Stimulated activated naive CD8-positive, alpha-beta T cell treated with anti-CD3 and anti-CD28 coated beads, Interleukin-15, Interleukin-2, amounts not matched to agents 100 U/mL and 50 U/mL, for 24 hours (primary cell): ENCODE results near the gene USP25.

Source experiments
- ATAC-seq: fragments of 150-1000 bp; cut with Tn5 transposase; one replicate; pipeline ENCODE4 v1.10.0; 2021
- DNase-seq: peaks from one replicate; pipeline ENCODE4 v3.0.0; 2021

Gene USP25

GRCh38 chr21:15820327-15820726, 90.5 kb downstream of the USP25 start:
- ATAC-seq, result no peak
- DNase-seq, result no peak

- DNase-seq (no peak), ATAC-seq (no peak)
These were observed 91.1 kb downstream of the USP25 start for GRCh38 chr21:15820852-15821379.

- DNase-seq (no peak), ATAC-seq (no peak)
These were observed 93.8 kb downstream of the USP25 start for GRCh38 chr21:15823486-15824150.

GRCh38 chr21:15825700-15826099, 95.9 kb downstream of the USP25 start:
- no peak for ATAC-seq
- DNase-seq, result no peak

GRCh38 chr21:15826147-15826780, 96.5 kb downstream of the USP25 start:
- ATAC-seq (no peak), DNase-seq (no peak)

GRCh38 chr21:15826908-15827601, 97.3 kb downstream of the USP25 start:
- ATAC-seq (no peak), DNase-seq (no peak)

- DNase-seq (no peak), ATAC-seq (no peak)
These were observed 101.7 kb downstream of the USP25 start for GRCh38 chr21:15831497-15831896.

- DNase-seq (no peak), ATAC-seq (no peak)
These were observed 107.9 kb downstream of the USP25 start for GRCh38 chr21:15837645-15838044.

- ATAC-seq (no peak), DNase-seq (no peak)
These were observed 109.2 kb downstream of the USP25 start for GRCh38 chr21:15839026-15839425.

GRCh38 chr21:15839601-15840000, 109.8 kb downstream of the USP25 start:
- ATAC-seq (no peak), DNase-seq (no peak)

GRCh38 chr21:15840406-15840805, 110.6 kb downstream of the USP25 start:
- no peak for DNase-seq
- no peak for ATAC-seq

GRCh38 chr21:15841856-15842564, 112.2 kb downstream of the USP25 start:
- ATAC-seq (no peak), DNase-seq (no peak)

GRCh38 chr21:15842565-15842880, 112.7 kb downstream of the USP25 start:
- DNase-seq (no peak), ATAC-seq (no peak)

- DNase-seq (no peak), ATAC-seq (no peak)
These were observed 114.0 kb downstream of the USP25 start for GRCh38 chr21:15843766-15844165.

GRCh38 chr21:15848634-15849560, 119.1 kb downstream of the USP25 start:
- ATAC-seq (no peak), DNase-seq (no peak)

- no peak for DNase-seq
- ATAC-seq, result no peak
These were observed 120.1 kb downstream of the USP25 start for GRCh38 chr21:15849927-15850326.

GRCh38 chr21:15850645-15851044, 120.9 kb downstream of the USP25 start:
- ATAC-seq, result no peak
- no peak for DNase-seq

GRCh38 chr21:15852146-15852545, 122.4 kb downstream of the USP25 start:
- DNase-seq, result no peak
- ATAC-seq, result no peak

- ATAC-seq (no peak), DNase-seq (no peak)
These were observed 123.3 kb downstream of the USP25 start for GRCh38 chr21:15853126-15853525.

GRCh38 chr21:15856813-15857212, 127.0 kb downstream of the USP25 start:
- DNase-seq, result no peak
- ATAC-seq, result no peak

- ATAC-seq, result no peak
- no peak for DNase-seq
These were observed 128.0 kb downstream of the USP25 start for GRCh38 chr21:15857740-15858139.

- DNase-seq, result no peak
- no peak for ATAC-seq
These were observed 130.8 kb downstream of the USP25 start for GRCh38 chr21:15860541-15860940.
